Measurements from ENCODE around the gene SLC12A8. TPM values are rescaled to one million over a fixed set of nuclear protein-coding genes. Genes with fewer than 3 reads are reported as not detected.

Gene SLC12A8
- total RNA-seq, 1 donor from 2014 or later: 3.0 TPM

DNA sequence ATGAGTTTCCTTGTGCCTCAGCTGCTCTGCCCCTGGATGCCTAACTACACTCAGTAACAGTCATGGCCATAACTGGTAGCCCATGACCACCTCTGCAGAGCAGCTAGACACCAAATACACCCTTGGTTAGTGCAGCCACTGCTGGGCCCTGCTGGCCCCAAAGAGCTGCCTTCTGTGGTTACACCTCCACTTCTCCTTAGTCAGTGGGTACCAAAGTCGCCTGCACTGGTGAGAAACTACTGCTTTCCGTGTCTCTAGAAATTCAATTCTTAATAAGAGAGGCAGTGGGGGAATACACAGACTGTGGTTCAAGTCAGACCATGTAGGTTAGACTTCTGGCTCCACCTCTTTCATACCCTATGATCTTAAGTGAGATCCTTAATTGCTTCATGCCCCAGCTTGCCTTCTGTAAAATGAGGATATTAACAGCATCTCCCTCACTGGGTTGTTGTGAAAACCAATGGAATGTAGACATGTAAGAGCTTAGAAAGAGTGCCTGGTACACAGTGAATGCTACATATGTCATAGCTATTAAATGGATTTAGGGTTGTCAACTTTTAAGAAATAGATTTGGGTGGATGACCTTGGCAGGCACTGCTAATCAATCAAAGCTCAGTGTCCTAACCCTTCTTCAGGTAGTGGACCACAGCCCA, 174.9 kb downstream of the SLC12A8 start:
- H3K9me3 Mint-ChIP-seq (ENCODE audit: unreplicated experiment): peaks cover 8% of the 10 kb centered on the region
- TF ChIP-seq, protein P1, sequence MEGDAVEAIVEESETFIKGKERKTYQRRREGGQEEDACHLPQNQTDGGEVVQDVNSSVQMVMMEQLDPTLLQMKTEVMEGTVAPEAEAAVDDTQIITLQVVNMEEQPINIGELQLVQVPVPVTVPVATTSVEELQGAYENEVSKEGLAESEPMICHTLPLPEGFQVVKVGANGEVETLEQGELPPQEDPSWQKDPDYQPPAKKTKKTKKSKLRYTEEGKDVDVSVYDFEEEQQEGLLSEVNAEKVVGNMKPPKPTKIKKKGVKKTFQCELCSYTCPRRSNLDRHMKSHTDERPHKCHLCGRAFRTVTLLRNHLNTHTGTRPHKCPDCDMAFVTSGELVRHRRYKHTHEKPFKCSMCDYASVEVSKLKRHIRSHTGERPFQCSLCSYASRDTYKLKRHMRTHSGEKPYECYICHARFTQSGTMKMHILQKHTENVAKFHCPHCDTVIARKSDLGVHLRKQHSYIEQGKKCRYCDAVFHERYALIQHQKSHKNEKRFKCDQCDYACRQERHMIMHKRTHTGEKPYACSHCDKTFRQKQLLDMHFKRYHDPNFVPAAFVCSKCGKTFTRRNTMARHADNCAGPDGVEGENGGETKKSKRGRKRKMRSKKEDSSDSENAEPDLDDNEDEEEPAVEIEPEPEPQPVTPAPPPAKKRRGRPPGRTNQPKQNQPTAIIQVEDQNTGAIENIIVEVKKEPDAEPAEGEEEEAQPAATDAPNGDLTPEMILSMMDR (IDR thresholded peaks at IDR 0.05): no peak
- no peaks in the 10 kb centered on the region for H3K27me3 Mint-ChIP-seq (ENCODE audit: unreplicated experiment)
- H3K36me3 Mint-ChIP-seq (ENCODE audit: unreplicated experiment): peaks cover 16% of the 10 kb centered on the region
- no peak overlapping the region for H3K4me3 Mint-ChIP-seq (ENCODE audit: unreplicated experiment)
- DNase-seq (ENCODE audit: extremely low spot score, unreplicated experiment): no peak
- no peak overlapping the region for H3K27ac Mint-ChIP-seq (ENCODE audit: unreplicated experiment)
- H3K4me1 Mint-ChIP-seq (ENCODE audit: unreplicated experiment): peaks cover 41% of the 10 kb centered on the region

- DNase-seq (ENCODE audit: extremely low spot score, unreplicated experiment): no peak
- Mint-ChIP-seq H3K9me3 (ENCODE audit: unreplicated experiment) (peaks cover 8% of the 10 kb centered on the region), H3K27ac (ENCODE audit: unreplicated experiment) (no peak overlapping the region), H3K36me3 (ENCODE audit: unreplicated experiment) (peaks cover 19% of the 10 kb centered on the region), H3K4me3 (ENCODE audit: unreplicated experiment) (no peak overlapping the region), H3K27me3 (ENCODE audit: unreplicated experiment) (no peaks in the 10 kb centered on the region), H3K4me1 (ENCODE audit: unreplicated experiment) (peaks cover 42% of the 10 kb centered on the region)
- TF ChIP-seq, protein P1 (IDR thresholded peaks at IDR 0.05): no peak
These were observed 177.3 kb downstream of the SLC12A8 start for GRCh38 chr3:125035217-125035616.

DNA sequence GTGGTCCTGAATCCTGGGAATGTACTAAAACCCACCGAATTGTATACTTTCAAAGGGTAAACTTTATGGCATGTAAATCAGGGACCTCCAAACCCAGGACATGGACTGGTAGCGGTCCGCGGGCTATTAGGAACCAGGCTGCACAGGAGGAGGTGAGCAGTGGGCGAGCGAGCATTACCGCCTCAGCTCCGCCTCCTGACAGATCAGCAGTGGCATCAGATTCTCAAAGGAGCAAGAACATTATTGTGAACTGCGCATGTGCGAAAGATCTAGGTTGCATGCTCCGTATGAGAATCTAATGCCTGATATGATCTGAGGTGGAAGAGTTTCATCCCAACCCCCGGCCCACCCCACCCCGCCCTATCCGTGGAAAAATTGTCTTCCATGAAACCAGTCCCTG, 178.9 kb downstream of the SLC12A8 start:
- H3K27me3 Mint-ChIP-seq (ENCODE audit: unreplicated experiment): no peaks in the 10 kb centered on the region
- H3K4me3 Mint-ChIP-seq (ENCODE audit: unreplicated experiment): no peak overlapping the region

GRCh38 chr3:125033135-125033534, 179.4 kb downstream of the SLC12A8 start:
- no peak for DNase-seq (ENCODE audit: extremely low spot score, unreplicated experiment)
- Mint-ChIP-seq H3K4me1 (ENCODE audit: unreplicated experiment) (peaks cover 28% of the 10 kb centered on the region), H3K9me3 (ENCODE audit: unreplicated experiment) (peaks cover 8% of the 10 kb centered on the region), H3K4me3 (ENCODE audit: unreplicated experiment) (no peak overlapping the region), H3K27me3 (ENCODE audit: unreplicated experiment) (no peaks in the 10 kb centered on the region), H3K27ac (ENCODE audit: unreplicated experiment) (peak overlapping the region; percentile 78), H3K36me3 (ENCODE audit: unreplicated experiment) (peaks cover 30% of the 10 kb centered on the region)
- TF ChIP-seq, protein P1 (IDR thresholded peaks at IDR 0.05): no peak

More for the DNA sequence above, 178.9 kb downstream of the SLC12A8 start:
- TF ChIP-seq, protein P1 (IDR thresholded peaks at IDR 0.05): no peak
- DNase-seq (ENCODE audit: extremely low spot score, unreplicated experiment): no peak
- no peak overlapping the region for H3K27ac Mint-ChIP-seq (ENCODE audit: unreplicated experiment)
- peaks cover 8% of the 10 kb centered on the region for H3K9me3 Mint-ChIP-seq (ENCODE audit: unreplicated experiment)
- peaks cover 25% of the 10 kb centered on the region for H3K36me3 Mint-ChIP-seq (ENCODE audit: unreplicated experiment)
- H3K4me1 Mint-ChIP-seq (ENCODE audit: unreplicated experiment): peaks cover 27% of the 10 kb centered on the region

- no peaks in the 10 kb centered on the region for H3K27me3 Mint-ChIP-seq (ENCODE audit: unreplicated experiment)
- peaks cover 33% of the 10 kb centered on the region for H3K36me3 Mint-ChIP-seq (ENCODE audit: unreplicated experiment)
- TF ChIP-seq, protein P1 (IDR thresholded peaks at IDR 0.05): no peak
- H3K4me3 Mint-ChIP-seq (ENCODE audit: unreplicated experiment): no peak overlapping the region
- H3K9me3 Mint-ChIP-seq (ENCODE audit: unreplicated experiment): peaks cover 8% of the 10 kb centered on the region
- peaks cover 29% of the 10 kb centered on the region for H3K4me1 Mint-ChIP-seq (ENCODE audit: unreplicated experiment)
- DNase-seq (ENCODE audit: extremely low spot score, unreplicated experiment): no peak
- peak overlapping the region; percentile 78 for H3K27ac Mint-ChIP-seq (ENCODE audit: unreplicated experiment)
These were observed 179.9 kb downstream of the SLC12A8 start for GRCh38 chr3:125032683-125033082.

Small RNAs within 50 kb of the gene (microRNA-seq; reads per million reads assigned to microRNA genes)
- gene MIR5092 (ENCODE audit: unreplicated experiment): not detected

Other genes starting within 250 kb of the SLC12A8 start
- 123 and 129 TPM in 2 replicates for gene HEG1, start 156.8 kb downstream of the SLC12A8 start, total RNA-seq
- 46.2 and 46.3 TPM in 2 replicates for gene ZNF148, start 162.6 kb upstream of the SLC12A8 start, total RNA-seq

All from osteocyte (in vitro differentiated cells).